ENCODE measurements around the gene PCDHA4.

DNA sequence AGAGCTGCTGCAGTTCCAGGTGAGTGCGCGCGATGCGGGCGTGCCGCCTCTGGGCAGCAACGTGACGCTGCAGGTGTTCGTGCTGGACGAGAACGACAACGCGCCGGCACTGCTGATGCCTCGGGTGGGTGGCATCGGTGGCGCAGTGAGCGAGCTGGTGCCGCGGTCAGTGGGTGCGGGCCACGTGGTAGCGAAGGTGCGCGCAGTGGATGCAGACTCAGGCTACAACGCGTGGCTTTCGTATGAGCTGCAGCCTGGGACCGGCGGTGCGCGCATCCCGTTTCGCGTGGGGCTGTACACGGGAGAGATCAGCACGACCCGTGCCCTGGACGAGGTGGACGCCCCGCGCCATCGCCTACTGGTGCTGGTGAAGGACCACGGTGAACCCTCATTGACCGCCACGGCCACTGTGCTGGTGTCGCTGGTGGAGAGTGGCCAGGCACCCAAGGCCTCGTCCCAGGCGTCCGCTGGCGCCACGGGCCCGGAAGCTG, 4.0 kb upstream of the PCDHA4 start:
- no peak for TF ChIP-seq CTBP1 (IDR thresholded peaks at IDR 0.05; ENCODE audit: borderline replicate concordance)
- TF ChIP-seq FOXM1 (IDR thresholded peaks at IDR 0.05; ENCODE audit: borderline replicate concordance) = no peak
- TF ChIP-seq HDGF (IDR thresholded peaks at IDR 0.05; ENCODE audit: borderline replicate concordance) = no peak
- no peak for TF ChIP-seq SP1 (IDR thresholded peaks at IDR 0.05)
- no peak for TF ChIP-seq ELF4 (IDR thresholded peaks at IDR 0.05)
- TF ChIP-seq BHLHE40 (IDR thresholded peaks at IDR 0.05; ENCODE audit: borderline replicate concordance) = no peak
- TF ChIP-seq, protein P1, sequence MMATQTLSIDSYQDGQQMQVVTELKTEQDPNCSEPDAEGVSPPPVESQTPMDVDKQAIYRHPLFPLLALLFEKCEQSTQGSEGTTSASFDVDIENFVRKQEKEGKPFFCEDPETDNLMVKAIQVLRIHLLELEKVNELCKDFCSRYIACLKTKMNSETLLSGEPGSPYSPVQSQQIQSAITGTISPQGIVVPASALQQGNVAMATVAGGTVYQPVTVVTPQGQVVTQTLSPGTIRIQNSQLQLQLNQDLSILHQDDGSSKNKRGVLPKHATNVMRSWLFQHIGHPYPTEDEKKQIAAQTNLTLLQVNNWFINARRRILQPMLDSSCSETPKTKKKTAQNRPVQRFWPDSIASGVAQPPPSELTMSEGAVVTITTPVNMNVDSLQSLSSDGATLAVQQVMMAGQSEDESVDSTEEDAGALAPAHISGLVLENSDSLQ (IDR thresholded peaks at IDR 0.05) = no peak
- no peak for TF ChIP-seq NFRKB (IDR thresholded peaks at IDR 0.05)
- TF ChIP-seq SUZ12 (IDR thresholded peaks at IDR 0.05) = no peak
- TF ChIP-seq TARDBP (IDR thresholded peaks at IDR 0.05) = no peak
